BE2C (cell line): ENCODE measurements around the gene REXO1.
"Not testable (repeated sequence)": the region's sequence is repeated elsewhere in the genome, so short reads cannot be mapped to it uniquely, and the experiment has no call there.

ENCODE experiments used
- DNase-seq: peaks from one replicate; pipeline ENCODE4 v3.0.0-alpha.2; 2020
- H3K27me3 ChIP-seq: fragments of 250-450 bp; sonication (Bioruptor Pico); 2 replicates; pipeline ENCODE4 v1.5.1; 2020; ENCODE audit warnings: mild to moderate bottlenecking
- H3K36me3 ChIP-seq: fragments of 250-450 bp; sonication (Bioruptor Pico); 2 replicates; pipeline ENCODE4 v1.5.1; 2020; ENCODE audit warnings: mild to moderate bottlenecking
- H3K4me1 ChIP-seq: fragments of 250-450 bp; sonication (Bioruptor Pico); 2 replicates; pipeline ENCODE4 v1.5.1; 2020
- H3K4me3 ChIP-seq: 2 replicates; pipeline ENCODE4 v1.5.1; 2011; ENCODE audit warnings: low read depth, low read length
- H3K9me3 ChIP-seq: fragments of 250-450 bp; sonication (Bioruptor Pico); 2 replicates; pipeline ENCODE4 v1.5.1; 2020
- TF ChIP-seq, protein P1 (sequence below): IDR thresholded peaks from 2 replicates; pipeline ENCODE4 v1.5.1; 2012; ENCODE audit warnings: mild to moderate bottlenecking, low read depth, low read length

The REXO1 gene

DNA sequence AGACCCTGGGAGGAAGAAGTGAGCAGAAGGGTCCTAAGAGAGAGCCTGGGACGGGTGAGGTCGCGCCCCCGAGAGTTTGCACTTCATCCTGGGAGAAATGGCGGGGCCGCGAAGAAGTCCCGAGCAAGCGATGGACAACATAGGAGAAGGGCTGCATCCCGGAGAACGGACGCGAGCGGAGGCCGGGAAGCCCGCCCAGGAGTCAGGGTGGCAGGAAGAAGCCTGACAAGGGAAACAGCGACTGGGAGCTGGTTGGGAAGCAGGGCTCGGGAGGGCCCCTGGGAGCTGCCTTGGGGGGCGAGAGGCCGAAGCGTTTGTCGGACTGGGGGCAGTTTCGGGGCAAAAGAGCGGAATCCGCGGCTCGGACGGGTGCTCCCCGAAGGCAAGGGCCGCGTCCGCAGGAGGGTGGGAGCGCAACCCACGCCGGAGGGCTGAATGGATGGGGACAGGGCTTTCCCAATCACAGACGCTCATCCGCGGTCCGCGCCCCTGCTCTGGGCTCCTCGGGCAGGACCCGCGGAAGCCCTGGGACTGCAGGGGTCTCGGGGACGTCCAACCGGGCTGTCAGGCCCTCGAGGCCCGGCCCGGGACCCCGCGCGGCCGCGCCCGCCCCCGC, 36.5 kb upstream of the REXO1 start:
- TF ChIP-seq, protein P1, sequence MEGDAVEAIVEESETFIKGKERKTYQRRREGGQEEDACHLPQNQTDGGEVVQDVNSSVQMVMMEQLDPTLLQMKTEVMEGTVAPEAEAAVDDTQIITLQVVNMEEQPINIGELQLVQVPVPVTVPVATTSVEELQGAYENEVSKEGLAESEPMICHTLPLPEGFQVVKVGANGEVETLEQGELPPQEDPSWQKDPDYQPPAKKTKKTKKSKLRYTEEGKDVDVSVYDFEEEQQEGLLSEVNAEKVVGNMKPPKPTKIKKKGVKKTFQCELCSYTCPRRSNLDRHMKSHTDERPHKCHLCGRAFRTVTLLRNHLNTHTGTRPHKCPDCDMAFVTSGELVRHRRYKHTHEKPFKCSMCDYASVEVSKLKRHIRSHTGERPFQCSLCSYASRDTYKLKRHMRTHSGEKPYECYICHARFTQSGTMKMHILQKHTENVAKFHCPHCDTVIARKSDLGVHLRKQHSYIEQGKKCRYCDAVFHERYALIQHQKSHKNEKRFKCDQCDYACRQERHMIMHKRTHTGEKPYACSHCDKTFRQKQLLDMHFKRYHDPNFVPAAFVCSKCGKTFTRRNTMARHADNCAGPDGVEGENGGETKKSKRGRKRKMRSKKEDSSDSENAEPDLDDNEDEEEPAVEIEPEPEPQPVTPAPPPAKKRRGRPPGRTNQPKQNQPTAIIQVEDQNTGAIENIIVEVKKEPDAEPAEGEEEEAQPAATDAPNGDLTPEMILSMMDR, result no peak
- Histone ChIP-seq H3K4me3 (peak overlapping the region; percentile 89), H3K4me1 (no peaks in the 10 kb centered on the region), H3K27me3 (no peaks in the 10 kb centered on the region), H3K36me3 (no peaks in the 10 kb centered on the region; the same call in 1 of the 2 replicates), H3K9me3 (no peaks in the 10 kb centered on the region)
- no peak for DNase-seq

DNA sequence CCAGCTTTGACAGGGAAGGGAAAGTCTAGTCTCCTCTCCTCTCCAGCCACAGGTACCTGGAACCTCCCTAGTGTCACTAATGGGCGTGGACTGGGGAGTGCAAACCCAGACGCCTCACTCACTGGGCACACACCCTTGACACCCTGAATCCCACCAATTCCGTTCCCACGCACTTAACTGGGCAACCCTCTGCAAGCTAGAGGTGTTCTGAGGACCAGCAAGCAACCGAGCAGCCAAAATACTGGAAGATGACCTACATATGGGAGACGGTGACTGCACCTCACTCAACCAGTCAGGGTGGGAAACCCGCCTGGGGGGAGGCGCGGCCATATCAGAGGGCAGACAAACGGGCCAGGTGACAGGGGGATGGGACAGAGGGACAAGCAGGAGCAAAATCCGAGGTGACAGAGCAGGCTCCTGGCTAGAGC, 36.0 kb upstream of the REXO1 start:
- Histone ChIP-seq H3K27me3 (no peaks in the 10 kb centered on the region), H3K36me3 (no peaks in the 10 kb centered on the region; the same call in 1 of the 2 replicates), H3K4me3 (peak overlapping the region; percentile 89), H3K9me3 (no peaks in the 10 kb centered on the region), H3K4me1 (no peaks in the 10 kb centered on the region)
- TF ChIP-seq, protein P1, result no peak
- no peak for DNase-seq

DNA sequence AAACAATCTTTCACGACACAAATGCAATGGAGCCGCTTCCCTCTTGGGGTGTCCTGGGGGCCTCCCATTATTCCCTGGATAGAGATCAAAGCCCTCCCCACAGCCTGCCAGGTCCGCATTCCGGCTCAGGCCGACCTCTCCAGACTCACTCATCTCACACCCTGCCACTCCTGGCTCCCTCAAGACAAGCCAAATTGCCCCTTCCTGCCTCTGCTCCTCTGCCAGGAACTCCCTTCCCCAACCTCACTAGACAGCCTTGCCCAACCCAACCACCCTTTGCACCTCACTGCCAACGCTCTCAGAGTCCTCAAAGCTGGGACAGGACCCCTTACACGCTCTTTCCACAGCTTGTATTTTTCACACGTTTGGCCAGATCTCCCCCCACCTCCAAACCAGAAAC, 35.5 kb upstream of the REXO1 start:
- no peaks in the 10 kb centered on the region; the same call in 1 of the 2 replicates for H3K36me3 ChIP-seq
- H3K27me3 ChIP-seq, result no peaks in the 10 kb centered on the region
- peak overlapping the region; percentile 89 for H3K4me3 ChIP-seq
- no peaks in the 10 kb centered on the region for H3K9me3 ChIP-seq
- TF ChIP-seq, protein P1, result no peak
- no peaks in the 10 kb centered on the region for H3K4me1 ChIP-seq
- no peak for DNase-seq

DNA sequence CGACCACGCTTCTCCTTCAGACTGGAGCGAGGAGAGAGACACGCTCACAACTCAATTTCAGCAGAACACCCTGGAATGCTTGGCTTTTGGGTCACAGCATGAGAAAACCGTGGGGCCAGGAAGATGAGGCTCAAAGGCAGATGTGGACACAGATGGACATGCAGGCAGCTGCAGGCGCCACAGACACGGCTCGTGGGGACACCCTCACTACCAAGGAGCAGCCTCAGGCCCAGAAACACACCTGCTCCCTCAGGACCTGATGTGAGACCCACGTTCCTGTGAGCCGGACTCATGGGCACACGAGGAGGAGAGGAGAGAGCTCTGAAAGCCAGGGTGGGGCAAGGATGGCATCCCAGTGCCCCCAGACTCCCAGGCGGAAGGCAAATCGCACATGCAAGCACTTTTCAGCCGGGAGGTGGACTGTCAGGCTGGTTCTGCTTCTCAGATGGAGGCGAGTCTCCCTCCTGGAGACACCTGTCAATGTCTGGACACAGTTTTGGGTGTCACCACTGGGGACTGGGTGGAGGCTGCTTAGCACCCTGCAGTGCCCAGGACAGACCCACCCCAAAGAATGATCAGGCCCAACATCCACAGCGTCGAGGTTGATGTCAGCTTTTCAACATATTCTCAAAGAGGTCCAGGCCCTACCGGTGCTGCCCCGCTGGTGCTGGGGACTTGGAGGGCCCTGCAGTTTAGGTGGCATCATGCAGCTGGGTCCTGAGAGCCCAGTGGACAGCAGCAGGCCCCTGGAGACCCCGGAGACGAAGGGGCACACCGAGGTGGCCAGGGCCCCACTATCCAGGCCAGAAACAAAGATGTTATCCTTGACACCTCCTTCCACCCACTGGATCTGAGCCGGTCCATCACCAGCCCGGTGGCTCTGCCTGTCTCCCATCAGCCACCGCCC, 34.8 kb upstream of the REXO1 start:
- Histone ChIP-seq H3K9me3 (no peaks in the 10 kb centered on the region), H3K4me3 (peak overlapping the region; percentile 89; the same call in 1 of the 2 replicates), H3K4me1 (no peaks in the 10 kb centered on the region), H3K36me3 (no peaks in the 10 kb centered on the region; the same call in 1 of the 2 replicates), H3K27me3 (no peaks in the 10 kb centered on the region)
- TF ChIP-seq, protein P1, result no peak
- no peak for DNase-seq

DNA sequence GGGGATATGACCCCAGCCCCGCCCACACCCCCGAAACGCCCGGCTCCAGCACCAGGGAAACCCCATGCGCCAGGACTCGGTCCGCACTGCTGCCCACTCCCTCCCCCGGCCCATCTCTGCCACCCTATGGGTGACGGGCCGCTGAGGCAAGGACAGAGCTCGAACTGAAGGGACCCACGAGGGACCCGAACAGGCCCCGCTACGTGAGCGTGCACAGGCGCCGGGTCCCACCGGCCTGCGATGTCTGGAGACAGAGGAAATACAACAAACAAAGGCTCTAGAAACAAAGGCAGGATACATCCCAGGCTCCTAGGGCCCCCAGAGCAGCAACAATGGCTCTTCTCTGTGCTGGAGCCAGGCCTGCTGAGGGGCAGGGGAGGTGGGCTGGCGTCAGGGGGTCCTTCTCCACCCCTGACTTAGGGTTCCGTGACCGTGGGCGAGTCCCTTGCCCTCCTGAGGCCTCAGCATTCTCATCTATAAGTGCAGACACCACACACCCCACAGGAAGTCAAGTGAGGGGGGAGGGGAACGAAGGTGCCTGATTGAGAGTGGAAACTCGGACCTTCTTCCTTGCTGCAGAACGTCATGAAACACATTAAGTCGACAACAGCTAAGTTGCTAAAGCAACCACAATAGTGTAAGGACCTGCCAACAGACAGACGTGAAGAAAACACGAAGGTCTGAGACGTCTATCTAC, 34.0 kb upstream of the REXO1 start:
- H3K27me3 ChIP-seq, result no peaks in the 10 kb centered on the region
- TF ChIP-seq, protein P1, result no peak
- no peak overlapping the region for H3K4me3 ChIP-seq
- no peaks in the 10 kb centered on the region for H3K9me3 ChIP-seq
- no peak for DNase-seq
- H3K36me3 ChIP-seq, result no peaks in the 10 kb centered on the region; the same call in 1 of the 2 replicates
- no peaks in the 10 kb centered on the region for H3K4me1 ChIP-seq

DNA sequence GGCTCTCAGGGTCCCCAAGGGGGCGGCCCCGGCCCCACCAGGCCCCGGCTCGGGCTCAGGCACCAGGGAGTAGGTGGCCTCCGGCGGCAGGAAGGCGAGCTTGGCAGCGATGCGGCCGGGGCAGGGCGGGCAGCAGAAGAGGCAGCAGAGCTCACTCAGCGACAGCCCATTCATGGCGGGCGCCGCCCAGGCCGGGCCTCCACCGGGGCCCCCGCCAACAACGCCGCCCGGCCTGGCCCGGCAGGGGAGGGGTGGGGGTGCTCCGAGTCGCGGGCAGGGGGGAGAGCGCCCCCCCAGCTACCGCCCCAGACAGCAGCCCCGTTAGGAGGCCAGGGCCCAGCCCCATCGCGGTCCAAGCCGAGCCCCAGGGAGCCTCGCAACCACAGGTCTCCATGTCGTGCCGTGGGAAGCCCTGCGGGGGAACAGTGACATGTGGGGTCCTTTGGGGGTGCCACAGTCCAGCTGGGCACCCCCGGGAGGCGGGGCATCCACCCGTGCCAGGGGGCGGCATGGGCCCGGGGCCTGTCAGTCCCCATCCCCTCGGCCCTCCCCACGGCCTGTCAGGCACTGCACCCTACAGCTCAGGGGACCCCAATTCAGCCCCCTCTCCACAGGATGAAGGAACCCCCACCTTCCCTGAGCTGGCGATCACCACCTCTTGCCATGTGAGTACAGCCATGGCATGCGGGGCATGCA, 33.3 kb upstream of the REXO1 start:
- not testable (repeated sequence) for H3K4me1 ChIP-seq, H3K4me3 ChIP-seq, H3K36me3 ChIP-seq, DNase-seq, H3K27me3 ChIP-seq, H3K9me3 ChIP-seq
